Erythroblast (primary cell): ENCODE measurements around the gene CDKN2B-AS1.

Source experiments
- GATA1 ChIP-seq: IDR thresholded peaks from 2 replicates; pipeline ENCODE4 v1.6.1; 2011; ENCODE audit warnings: low read depth, mild to moderate bottlenecking, control low read depth, low read length, moderate library complexity
- POLR2A ChIP-seq: IDR thresholded peaks from 2 replicates; pipeline ENCODE4 v1.6.1; 2011; ENCODE audit warnings: mild to moderate bottlenecking, low read length

DNA sequence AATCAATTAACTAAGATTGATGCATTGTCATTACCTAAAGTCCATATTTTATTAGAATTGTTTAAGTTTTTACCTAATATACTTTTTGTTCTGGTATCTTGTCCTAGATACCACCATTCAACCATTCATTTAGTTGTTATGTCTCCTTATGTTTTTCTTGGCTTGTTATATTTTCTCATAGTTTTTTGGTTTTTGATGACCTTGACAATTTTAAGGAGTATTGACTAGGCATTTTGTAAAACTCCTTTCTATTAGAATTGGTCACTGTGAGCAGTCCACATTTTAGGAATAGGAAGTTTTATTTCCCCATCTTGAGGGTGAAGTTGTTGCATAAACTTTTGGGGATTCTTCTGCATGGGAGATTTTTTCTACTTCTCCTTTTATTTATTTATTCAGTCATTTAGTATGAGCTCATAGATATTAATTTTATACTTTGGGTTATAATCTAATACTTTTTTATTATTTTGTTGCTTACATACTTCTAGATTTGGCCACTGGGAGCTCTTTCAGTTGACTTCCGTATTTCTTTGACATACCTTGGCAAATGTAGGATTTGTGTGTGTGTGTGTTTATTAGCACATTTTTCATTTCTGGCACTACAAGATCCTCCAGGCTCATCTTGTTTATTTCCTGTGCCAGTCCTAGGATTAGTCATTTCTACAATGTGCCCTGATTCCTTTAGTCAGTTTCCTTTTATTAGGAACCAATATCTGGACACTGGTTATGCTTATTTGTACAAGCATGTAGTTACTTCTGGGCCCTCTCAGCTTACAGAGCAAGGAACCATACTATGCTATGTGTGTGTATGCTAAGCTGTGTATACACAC, 149.4 kb downstream of the CDKN2B-AS1 start:
- TF ChIP-seq POLR2A (no peak), GATA1 (no peak)
